Transverse colon (tissue), 4 donors: ENCODE data around the gene CBX2. TPM values are rescaled to one million over a fixed set of nuclear protein-coding genes. Genes with fewer than 3 reads are reported as not detected.

Source experiments
- DNase-seq: peaks from one replicate; pipeline ENCODE4 v3.0.0-alpha.2; 2019
- H3K27ac ChIP-seq, 4 donors: fragments of 200-600 bp; sonication (generic); 2 replicates each; pipeline ENCODE4 v1.5.1; 2016 to 2018; ENCODE audit warnings: inconsistent platforms in 4 of 4
- H3K27me3 ChIP-seq: fragments of 200-600 bp; sonication (generic); 2 replicates; pipeline ENCODE4 v1.5.1; 2017; ENCODE audit warnings: inconsistent platforms
- H3K36me3 ChIP-seq, 4 donors: fragments of 200-600 bp; sonication (generic); 2 replicates each; pipeline ENCODE4 v1.5.1; 2017 to 2019; ENCODE audit warnings: inconsistent platforms in 4 of 4
- H3K4me1 ChIP-seq, 4 donors: fragments of 200-600 bp; sonication (generic); 2 replicates each; pipeline ENCODE4 v1.5.1; 2017 to 2020; ENCODE audit warnings: inconsistent platforms in 4 of 4
- H3K4me3 ChIP-seq, 4 donors: fragments of 200-600 bp; sonication (generic); 1 replicate in 1 of 4; 2 replicates in 3 of 4; pipeline versions ENCODE4 v1.5.1 to v1.6.1; 2017 to 2019; ENCODE audit warnings: inconsistent platforms in 4 of 4
- H3K9me3 ChIP-seq, 2 donors: fragments of 200-600 bp; sonication (generic); 2 replicates each; pipeline ENCODE4 v1.5.1; 2017 to 2019; ENCODE audit warnings: inconsistent platforms in 2 of 2
- EP300 ChIP-seq: sonication (generic); formaldehyde crosslinking; IDR thresholded peaks from one replicate; pipeline ENCODE4 v1.6.1; 2017; ENCODE audit warnings: antibody characterized with exemption, low read depth
- POLR2A ChIP-seq: fragments of 450-650 bp; IDR thresholded peaks from one replicate; pipeline ENCODE4 v1.6.1; 2016; ENCODE audit warnings: antibody characterized with exemption, mild to moderate bottlenecking, moderate library complexity
- POLR2AphosphoS5 ChIP-seq, 3 donors: sonication (generic); formaldehyde crosslinking; IDR thresholded peaks; one replicate each; pipeline ENCODE4 v1.6.1; 2016; ENCODE audit warnings: antibody characterized with exemption in 3 of 3
- WGBS, 2 donors: methylation state at CpG; one replicate each; pipeline ENCODE4 v1.1.5; 2018; ENCODE audit warnings: low coverage in 1 of 2; 5-methylcytosine and 5-hydroxymethylcytosine counted together
- in situ Hi-C, 4 donors: fragments of 200-750 bp; cut with MboI; loops; one replicate each; pipeline versions ENCODE4 v1.15.0 to v1.15.1; 2017; ENCODE audit warnings: low sequenced_read_pairs in 3 of 4, low pct_ligation_motif_present in 1 of 4, low pct_unique_long_range_greater_than_20kb in 1 of 4
- intact Hi-C: fragments of 100-400 bp; cut with DNase I; formaldehyde crosslinking; loops from one replicate; pipeline ENCODE4 v1.15.1; 2023; ENCODE audit warnings: low total_unique reads
- total RNA-seq, 4 donors: library from RNA; depleted of rRNA; stranded (reverse); fragments of >200 nt; gene quantifications; one replicate each; pipeline ENCODE4 v1.1.0, GENCODE V29; 2016
- TF ChIP-seq, protein P1 (sequence below), 5 experiments: fragments of 200-600 bp in 3 of 5; fragments of 450-650 bp in 2 of 5; sonication (generic) in 3 of 5; IDR thresholded peaks; 1 replicate in 2 of 5; 2 replicates in 3 of 5; pipeline ENCODE4 v1.5.1; 2016 to 2017; ENCODE audit warnings: antibody characterized with exemption in 5 of 5, inconsistent platforms in 3 of 5, mild to moderate bottlenecking in 2 of 5, moderate library complexity in 1 of 5

The CBX2 gene
- total RNA-seq, 4 donors from 2014 or later = 0.27 to 0.64 TPM; not detected in 2

DNA sequence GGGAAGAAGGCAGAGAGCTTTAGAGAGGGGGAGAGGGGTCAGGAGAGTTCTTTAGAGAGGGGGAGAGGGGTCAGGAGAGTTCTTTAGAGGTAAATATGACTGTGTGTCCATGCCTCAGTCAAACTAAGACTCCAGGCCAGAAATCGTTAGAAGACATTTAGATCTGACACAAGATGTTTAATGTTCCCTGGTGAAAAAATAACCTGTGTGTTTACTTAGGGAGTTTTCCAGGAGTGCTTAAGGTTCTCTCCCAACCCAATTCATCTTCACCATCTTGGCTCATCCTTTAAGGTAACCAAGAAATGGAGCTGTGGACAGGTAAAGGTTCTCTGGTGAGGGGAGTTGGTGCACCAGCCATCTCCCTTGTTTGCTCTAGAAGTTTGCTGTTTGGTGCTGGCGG is 51.5 kb downstream of the CBX2 start:
- in situ Hi-C loops = no loop called here
- Histone ChIP-seq H3K36me3 (peaks cover 0 to 7% (median 2%) of the 10 kb centered on the region in 4 donors), H3K4me3 (no peak overlapping the region), H3K27ac (peak overlapping the region in 1 of 4 donors; percentile 17), H3K27me3 (peaks cover 11% of the 10 kb centered on the region), H3K9me3 (no peaks in the 10 kb centered on the region), H3K4me1 (peaks cover 29 to 35% (median 32%) of the 10 kb centered on the region in 4 donors)
- TF ChIP-seq POLR2A (no peak), POLR2AphosphoS5 (IDR thresholded peaks at IDR 0.05) (no peak)
- TF ChIP-seq, protein P1, sequence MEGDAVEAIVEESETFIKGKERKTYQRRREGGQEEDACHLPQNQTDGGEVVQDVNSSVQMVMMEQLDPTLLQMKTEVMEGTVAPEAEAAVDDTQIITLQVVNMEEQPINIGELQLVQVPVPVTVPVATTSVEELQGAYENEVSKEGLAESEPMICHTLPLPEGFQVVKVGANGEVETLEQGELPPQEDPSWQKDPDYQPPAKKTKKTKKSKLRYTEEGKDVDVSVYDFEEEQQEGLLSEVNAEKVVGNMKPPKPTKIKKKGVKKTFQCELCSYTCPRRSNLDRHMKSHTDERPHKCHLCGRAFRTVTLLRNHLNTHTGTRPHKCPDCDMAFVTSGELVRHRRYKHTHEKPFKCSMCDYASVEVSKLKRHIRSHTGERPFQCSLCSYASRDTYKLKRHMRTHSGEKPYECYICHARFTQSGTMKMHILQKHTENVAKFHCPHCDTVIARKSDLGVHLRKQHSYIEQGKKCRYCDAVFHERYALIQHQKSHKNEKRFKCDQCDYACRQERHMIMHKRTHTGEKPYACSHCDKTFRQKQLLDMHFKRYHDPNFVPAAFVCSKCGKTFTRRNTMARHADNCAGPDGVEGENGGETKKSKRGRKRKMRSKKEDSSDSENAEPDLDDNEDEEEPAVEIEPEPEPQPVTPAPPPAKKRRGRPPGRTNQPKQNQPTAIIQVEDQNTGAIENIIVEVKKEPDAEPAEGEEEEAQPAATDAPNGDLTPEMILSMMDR (IDR thresholded peaks at IDR 0.05) = no peak
- 41 to 43% methylated on average over 1 to 2 of the region's 2 CpGs for WGBS, 2 donors
- intact Hi-C loops = no loop called here
- DNase-seq = no peak

DNA sequence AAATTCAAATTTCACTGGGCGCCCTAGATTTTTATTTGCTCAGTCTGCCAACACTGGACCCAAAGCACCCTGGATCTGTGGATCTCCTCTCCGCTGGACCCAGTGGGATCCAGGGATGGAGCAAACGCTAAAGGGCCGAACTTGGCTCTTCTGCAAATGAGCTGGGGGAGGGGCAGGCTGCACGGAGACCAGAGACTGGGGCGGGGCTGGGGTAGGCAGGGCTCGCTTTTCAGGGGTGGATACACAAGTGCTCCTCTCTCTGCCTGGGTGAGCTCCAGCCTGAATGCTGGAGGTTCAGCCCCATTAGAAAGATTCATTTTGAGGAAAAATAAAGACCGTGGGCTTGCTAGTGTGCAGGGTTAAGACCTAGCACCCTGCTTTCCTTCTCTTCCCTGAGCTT is 52.4 kb downstream of the CBX2 start:
- H3K9me3 ChIP-seq = no peaks in the 10 kb centered on the region
- H3K27ac ChIP-seq = no peak overlapping the region
- peaks cover 0 to 13% (median 2%) of the 10 kb centered on the region in 4 donors for H3K36me3 ChIP-seq
- no peak overlapping the region for H3K4me3 ChIP-seq
- no peak for TF ChIP-seq EP300
- TF ChIP-seq, protein P1 (IDR thresholded peaks at IDR 0.05) = no peak
- in situ Hi-C loops = no loop called here
- 67 to 88% methylated on average over 1 to 8 of the region's 8 CpGs for WGBS, 2 donors
- DNase-seq = no peak
- peaks cover 29 to 35% (median 32%) of the 10 kb centered on the region in 4 donors for H3K4me1 ChIP-seq
- peaks cover 6% of the 10 kb centered on the region for H3K27me3 ChIP-seq
- intact Hi-C loops = loop anchor here (10.0 kb wide), 1 partner anchor 164 kb away; no protein-coding TSS in a partner anchor

DNA sequence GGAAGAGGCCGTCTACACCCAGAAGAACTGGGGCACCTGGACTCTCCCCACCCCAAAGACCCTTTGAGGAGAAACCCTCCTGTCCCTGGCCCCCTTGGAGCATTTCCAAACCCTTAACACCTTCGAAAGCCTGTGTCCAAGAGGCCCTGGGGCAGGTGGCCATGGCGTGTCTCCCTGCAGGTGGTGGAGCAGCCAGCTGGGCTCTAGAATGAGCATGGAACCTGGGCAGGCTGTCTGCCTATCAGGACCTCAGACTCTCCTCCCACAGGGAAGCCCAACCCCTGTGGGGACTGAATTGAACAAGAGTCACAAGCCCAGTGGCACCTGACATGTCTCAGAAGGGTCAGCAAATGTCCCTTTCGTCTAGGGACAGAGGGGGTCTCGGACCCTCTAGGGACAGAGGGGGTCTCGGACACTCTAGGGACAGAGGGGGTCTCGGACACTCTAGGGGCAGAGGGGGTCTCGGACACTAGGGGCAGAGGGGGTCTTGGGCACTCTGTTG is 52.9 kb downstream of the CBX2 start:
- H3K36me3 ChIP-seq = peaks cover 0 to 13% (median 2%) of the 10 kb centered on the region in 4 donors

More for the DNA sequence above, 52.9 kb downstream of the CBX2 start:
- H3K27ac ChIP-seq = no peak overlapping the region
- TF ChIP-seq POLR2AphosphoS5 (IDR thresholded peaks at IDR 0.05) (no peak), POLR2A (no peak), EP300 (no peak)
- TF ChIP-seq, protein P1 (IDR thresholded peaks at IDR 0.05) = no peak
- peaks cover 29 to 40% (median 34%) of the 10 kb centered on the region in 4 donors for H3K4me1 ChIP-seq
- H3K27me3 ChIP-seq = peaks cover 5% of the 10 kb centered on the region
- no peak for DNase-seq
- no peaks in the 10 kb centered on the region for H3K9me3 ChIP-seq
- WGBS, 2 donors = 88% methylated on average over 8 of the region's 8 CpGs; no CpG with 5 or more reads in 1 of the 2 donors
- in situ Hi-C loops = no loop called here
- H3K4me3 ChIP-seq = no peak overlapping the region
- intact Hi-C loops = loop anchor here (10.0 kb wide), 1 partner anchor 164 kb away; no protein-coding TSS in a partner anchor
